ENCODE measurements around the gene CACUL1.
"Not testable (repeated sequence)": the region's sequence is repeated elsewhere in the genome, so short reads cannot be mapped to it uniquely, and the experiment has no call there.

CACUL1 gene

GRCh38 chr10:118746246-118746645 lies 8.5 kb downstream of the CACUL1 start:
- peaks cover 100% of the 10 kb centered on the region for H3K79me2 ChIP-seq (ENCODE audit: control insufficient read depth, low read length)
- no peak overlapping the region for H3K4me3 ChIP-seq (ENCODE audit: low read length)
- peaks cover 25% of the 10 kb centered on the region for H3K36me3 ChIP-seq (ENCODE audit: control insufficient read depth, low read length)
- H3K9me3 ChIP-seq (ENCODE audit: control insufficient read depth, insufficient read depth, low read length): peaks cover 6% of the 10 kb centered on the region; the same call in 1 of the 2 replicates
- no peak overlapping the region for H3K4me2 ChIP-seq (ENCODE audit: low read length)
- no peaks in the 10 kb centered on the region for H3K27me3 ChIP-seq (ENCODE audit: control insufficient read depth, low read length)
- peaks cover 10% of the 10 kb centered on the region; the same call in 1 of the 2 replicates for H4K20me1 ChIP-seq (ENCODE audit: control insufficient read depth, insufficient read depth, low read depth, low read length)
- H3K27ac ChIP-seq (ENCODE audit: low read depth, low read length): no peak overlapping the region
- H3K9me2 ChIP-seq (replicated peaks; ENCODE audit: control insufficient read depth, low read length): no peaks in the 10 kb centered on the region
- peaks cover 17% of the 10 kb centered on the region for H3K4me1 ChIP-seq (ENCODE audit: control insufficient read depth, low read length)
- no peaks in the 10 kb centered on the region for H3F3A ChIP-seq (ENCODE audit: control insufficient read depth, insufficient read depth)
- no peak for TF ChIP-seq EZH2phosphoT487 (IDR thresholded peaks at IDR 0.05; ENCODE audit: borderline replicate concordance, low read length)

DNA sequence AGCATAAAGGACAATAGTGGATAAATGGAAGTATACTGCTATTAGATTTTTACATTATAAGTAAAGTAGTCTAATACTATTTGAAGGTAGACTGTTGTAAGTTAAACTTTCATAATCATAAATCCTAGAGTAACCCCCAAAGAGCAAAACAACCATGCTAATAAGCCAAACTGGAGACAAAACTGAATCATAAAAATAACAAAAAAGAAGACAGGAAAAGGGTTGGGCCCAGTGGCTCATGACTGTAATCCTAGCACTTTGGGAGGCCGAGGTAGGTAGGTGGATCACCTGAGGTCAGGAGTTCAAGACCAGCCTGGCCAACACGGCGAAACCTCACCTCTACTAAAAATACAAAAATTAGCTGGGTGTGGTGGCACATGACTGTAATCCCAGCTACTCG lies 9.7 kb downstream of the CACUL1 start:
- Histone ChIP-seq H3K27ac (ENCODE audit: low read depth, low read length) (no peak overlapping the region), H3K4me3 (ENCODE audit: low read length) (no peak overlapping the region), H3K79me2 (ENCODE audit: control insufficient read depth, low read length) (peaks cover 100% of the 10 kb centered on the region), H3K36me3 (ENCODE audit: control insufficient read depth, low read length) (peaks cover 19% of the 10 kb centered on the region), H3F3A (ENCODE audit: control insufficient read depth, insufficient read depth) (no peaks in the 10 kb centered on the region), H3K9me2 (replicated peaks; ENCODE audit: control insufficient read depth, low read length) (no peaks in the 10 kb centered on the region), H3K27me3 (ENCODE audit: control insufficient read depth, low read length) (no peaks in the 10 kb centered on the region), H3K4me1 (ENCODE audit: control insufficient read depth, low read length) (peaks cover 17% of the 10 kb centered on the region), H4K20me1 (ENCODE audit: control insufficient read depth, insufficient read depth, low read depth, low read length) (peaks cover 10% of the 10 kb centered on the region; the same call in 1 of the 2 replicates), H3K9me3 (ENCODE audit: control insufficient read depth, insufficient read depth, low read length) (peaks cover 6% of the 10 kb centered on the region; the same call in 1 of the 2 replicates), H3K4me2 (ENCODE audit: low read length) (no peak overlapping the region)
- no peak for TF ChIP-seq EZH2phosphoT487 (IDR thresholded peaks at IDR 0.05; ENCODE audit: borderline replicate concordance, low read length)
- no peak for TF ChIP-seq CTCF (IDR thresholded peaks at IDR 0.05; ENCODE audit: low read depth, low read length, poor library complexity, severe bottlenecking)

- not testable (repeated sequence) for H3K4me3 ChIP-seq (ENCODE audit: low read length); H3K27ac ChIP-seq (ENCODE audit: low read depth, low read length); H3K27me3 ChIP-seq (ENCODE audit: control insufficient read depth, low read length); H3K9me2 ChIP-seq (replicated peaks; ENCODE audit: control insufficient read depth, low read length); H3K9me3 ChIP-seq (ENCODE audit: control insufficient read depth, insufficient read depth, low read length); H3K4me2 ChIP-seq (ENCODE audit: low read length); H3F3A ChIP-seq (ENCODE audit: control insufficient read depth, insufficient read depth)
- peaks cover 16% of the 10 kb centered on the region for H3K36me3 ChIP-seq (ENCODE audit: control insufficient read depth, low read length)
- H3K79me2 ChIP-seq (ENCODE audit: control insufficient read depth, low read length): peaks cover 100% of the 10 kb centered on the region
- H3K4me1 ChIP-seq (ENCODE audit: control insufficient read depth, low read length): peaks cover 17% of the 10 kb centered on the region
- H4K20me1 ChIP-seq (ENCODE audit: control insufficient read depth, insufficient read depth, low read depth, low read length): peaks cover 10% of the 10 kb centered on the region; the same call in 1 of the 2 replicates
These were observed 10.3 kb downstream of the CACUL1 start for GRCh38 chr10:118744346-118744918.

DNA sequence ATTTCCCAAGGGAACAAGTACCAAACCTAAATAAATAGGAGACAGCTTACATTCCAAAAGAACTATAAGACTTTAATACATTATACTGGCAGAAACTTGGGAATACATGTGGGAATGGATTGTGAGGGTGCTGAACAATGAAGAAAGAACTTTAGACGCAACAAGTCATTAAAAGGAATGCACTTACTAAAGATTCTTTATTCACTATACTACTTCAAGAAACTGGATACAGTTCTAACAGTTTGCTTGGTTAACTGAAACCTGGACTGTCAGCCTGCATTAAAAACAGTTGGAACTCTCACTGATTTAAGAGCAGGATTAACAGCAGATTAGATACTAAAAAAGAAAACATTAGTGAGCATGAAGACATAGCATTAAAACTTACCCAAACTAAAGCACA lies 12.0 kb downstream of the CACUL1 start:
- peaks cover 100% of the 10 kb centered on the region for H3K79me2 ChIP-seq (ENCODE audit: control insufficient read depth, low read length)
- no peak overlapping the region for H3K4me2 ChIP-seq (ENCODE audit: low read length)
- H3K9me3 ChIP-seq (ENCODE audit: control insufficient read depth, insufficient read depth, low read length): no peaks in the 10 kb centered on the region
- no peaks in the 10 kb centered on the region for H3K27me3 ChIP-seq (ENCODE audit: control insufficient read depth, low read length)
- peaks cover 7% of the 10 kb centered on the region for H3K4me1 ChIP-seq (ENCODE audit: control insufficient read depth, low read length)
- H3F3A ChIP-seq (ENCODE audit: control insufficient read depth, insufficient read depth): no peaks in the 10 kb centered on the region
- H3K27ac ChIP-seq (ENCODE audit: low read depth, low read length): no peak overlapping the region
- no peaks in the 10 kb centered on the region for H3K9me2 ChIP-seq (replicated peaks; ENCODE audit: control insufficient read depth, low read length)
- peaks cover 10% of the 10 kb centered on the region; the same call in 1 of the 2 replicates for H4K20me1 ChIP-seq (ENCODE audit: control insufficient read depth, insufficient read depth, low read depth, low read length)
- peaks cover under 1% of the 10 kb centered on the region; the same call in 1 of the 2 replicates for H3K36me3 ChIP-seq (ENCODE audit: control insufficient read depth, low read length)
- TF ChIP-seq EZH2phosphoT487 (IDR thresholded peaks at IDR 0.05; ENCODE audit: borderline replicate concordance, low read length) (no peak), CTCF (IDR thresholded peaks at IDR 0.05; ENCODE audit: low read depth, low read length, poor library complexity, severe bottlenecking) (no peak)
- no peak overlapping the region for H3K4me3 ChIP-seq (ENCODE audit: low read length)
